HG03025 (cell line): ENCODE measurements around the gene ZNF493.

Experiments
- ATAC-seq: cut with Tn5 transposase; IDR thresholded peaks from one replicate; pipeline ENCODE4 v1.9.1; 2021; ENCODE audit warnings: mild to moderate bottlenecking, moderate library complexity; ENCODE audit not compliant: unreplicated experiment, low FRiP score

The ZNF493 gene

DNA sequence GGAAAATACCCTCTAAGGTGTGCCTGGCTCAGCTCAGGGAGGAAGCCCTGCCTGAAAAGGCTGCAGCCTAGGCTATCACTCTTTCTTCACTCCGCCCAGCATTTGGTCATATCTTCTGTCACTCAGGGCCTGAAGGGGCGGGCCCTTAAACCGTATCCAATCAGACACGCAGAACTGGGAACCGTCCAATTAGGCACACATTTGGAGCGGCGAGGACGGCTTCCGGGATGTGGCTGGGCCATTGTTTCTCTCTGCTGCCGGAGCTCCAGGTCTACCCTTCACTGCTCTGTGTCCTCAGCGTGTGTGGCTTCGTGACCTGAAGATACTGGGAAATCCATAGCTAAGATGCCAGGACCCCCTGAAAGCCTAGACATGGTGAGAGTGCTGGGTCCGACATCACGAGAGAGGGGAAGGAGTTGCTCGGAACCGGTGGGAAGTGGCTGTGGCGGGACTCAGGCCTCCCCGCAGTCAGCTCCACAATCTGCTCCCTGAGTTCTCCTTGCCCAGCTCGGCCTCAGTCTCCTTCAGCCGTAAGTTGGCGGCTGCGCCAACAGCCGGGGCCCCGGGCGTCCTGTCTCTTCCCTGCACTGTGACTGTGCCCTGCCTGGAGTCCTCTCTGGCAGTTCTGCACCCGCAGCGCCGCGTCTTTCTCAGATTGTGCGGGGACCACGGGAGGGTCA lies at the start of gene ZNF493:
TSS of gene ZNF493 (plus strand) at position 241 of the 680 bp plus-strand sequence. CDS start at position 346, 105 bp downstream.
- peak; percentile 99 for ATAC-seq

- no peak for ATAC-seq
Measured at GRCh38 chr19:21352830-21353229, 44.1 kb upstream of the ZNF493 start.

- ATAC-seq, result peak; percentile 97
Measured at GRCh38 chr19:21358768-21359451, 38.0 kb upstream of the ZNF493 start, which contains the start of gene ZNF738. ZNF738 (plus strand) TSS chr19:21359000; CDS start chr19:21359141, 141 bp downstream.

- no peak for ATAC-seq
Measured at GRCh38 chr19:21362291-21362690, 34.6 kb upstream of the ZNF493 start.

DNA sequence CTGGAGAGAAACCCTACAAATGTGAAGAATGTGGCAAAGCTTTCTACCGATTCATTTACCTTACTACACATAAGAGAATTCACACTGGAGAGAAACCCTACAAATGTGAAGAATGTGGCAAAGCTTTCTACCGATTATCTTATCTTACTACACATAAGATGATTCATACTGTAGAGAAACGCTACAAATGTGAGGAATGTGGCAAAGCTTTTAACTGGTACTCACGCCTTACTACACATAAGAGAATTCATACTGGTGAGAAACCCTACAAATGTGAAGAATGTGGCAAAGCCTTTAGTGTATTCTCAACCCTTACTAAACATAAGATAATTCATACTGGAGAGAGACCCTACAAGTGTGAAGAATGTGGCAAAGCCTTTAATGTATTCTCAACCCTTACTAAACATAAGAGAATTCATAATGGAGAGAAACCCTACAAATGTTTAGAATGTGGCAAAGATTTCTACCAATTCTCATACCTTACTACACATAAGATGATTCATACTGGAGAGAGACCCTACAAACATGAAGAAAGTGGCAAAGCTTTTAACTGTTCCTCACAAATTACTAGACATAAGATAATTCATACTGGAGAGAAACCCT lies 12.9 kb upstream of the ZNF493 start:
- no peak for ATAC-seq

DNA sequence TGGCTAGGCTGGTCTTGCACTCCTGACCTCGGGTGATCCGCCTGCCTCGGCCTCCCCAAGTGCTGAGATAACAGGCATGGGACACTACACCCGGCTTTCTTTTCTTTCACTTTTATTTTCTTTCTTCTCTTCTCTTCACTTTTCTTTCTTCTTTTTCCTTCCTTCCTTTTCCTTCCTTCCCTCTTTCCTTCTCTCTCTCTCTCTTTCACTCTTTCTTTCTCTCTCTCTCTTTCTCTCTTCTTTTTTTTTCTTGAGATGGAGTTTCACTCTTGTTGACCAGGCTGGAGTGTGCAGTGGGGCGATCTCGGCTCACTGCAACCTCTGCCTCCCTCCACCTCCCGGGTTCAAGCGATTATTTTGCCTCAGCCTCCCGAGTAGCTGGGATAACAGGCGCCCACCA lies 812 bp upstream of the ZNF493 start:
- ATAC-seq, result no peak

- no peak for ATAC-seq
Measured at GRCh38 chr19:21398851-21399250, 1.9 kb downstream of the ZNF493 start.

- no peak for ATAC-seq
Measured at GRCh38 chr19:21402303-21402985, 5.5 kb downstream of the ZNF493 start.

DNA sequence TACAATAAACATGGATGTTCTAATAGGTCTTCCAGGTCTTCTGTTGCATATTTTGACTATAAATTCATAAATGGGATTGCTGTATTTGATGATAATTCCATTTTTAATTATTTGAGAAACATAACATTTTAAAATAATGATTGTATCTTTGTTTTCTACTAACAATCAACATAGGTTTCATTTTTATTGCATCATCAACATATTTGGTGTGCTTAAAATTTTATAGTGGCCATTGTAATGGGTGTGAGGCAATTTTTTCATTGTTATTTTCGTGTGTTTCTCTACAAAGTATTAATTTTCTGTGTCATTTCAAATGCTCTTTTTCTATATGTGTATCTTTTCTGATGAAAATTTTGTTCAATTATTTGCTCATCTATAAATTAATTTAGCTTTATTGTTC lies 13.2 kb downstream of the ZNF493 start:
- no peak for ATAC-seq

DNA sequence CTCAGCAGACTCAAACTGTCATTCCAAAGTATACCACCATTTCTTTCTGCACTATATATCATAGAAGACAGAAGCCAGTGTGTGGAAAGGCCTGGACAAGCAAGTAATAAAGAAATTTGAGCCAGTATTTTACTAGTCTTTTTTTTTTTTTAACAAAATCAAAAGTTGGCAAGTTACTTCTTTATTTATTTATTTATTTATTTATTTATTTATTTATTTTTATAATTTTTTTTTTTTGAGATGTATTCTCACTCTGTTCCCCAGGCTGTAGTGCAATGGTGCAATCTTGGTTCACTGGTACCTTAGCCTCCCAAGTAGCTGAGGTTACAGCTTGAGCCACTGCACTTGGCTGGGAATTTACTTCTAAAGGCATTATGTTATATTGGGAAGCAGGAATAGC lies 25.3 kb downstream of the ZNF493 start:
- no peak for ATAC-seq

GRCh38 chr19:21423057-21424041 lies 26.4 kb downstream of the ZNF493 start:
- ATAC-seq, result no peak

DNA sequence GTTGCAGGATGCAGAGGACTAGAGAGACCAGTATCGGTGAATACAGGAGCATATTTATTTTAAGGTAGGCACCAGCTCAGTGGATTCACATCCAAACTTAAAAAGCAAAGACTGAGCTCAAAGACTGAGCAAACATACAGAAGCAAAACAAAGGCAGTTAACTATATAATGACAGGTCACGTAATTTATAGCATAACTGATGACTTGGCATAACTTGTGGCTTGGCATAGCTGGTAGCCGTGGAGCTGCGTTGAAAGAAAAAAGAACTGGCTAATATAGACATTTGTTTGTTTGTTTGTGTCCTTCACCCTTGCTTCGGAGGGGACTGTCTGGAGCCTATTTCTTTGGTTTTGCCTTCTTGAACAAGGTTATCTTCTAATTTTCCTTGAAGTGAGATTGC lies 33.7 kb downstream of the ZNF493 start:
- no peak for ATAC-seq

- no peak for ATAC-seq
Measured at GRCh38 chr19:21432590-21432989, 35.7 kb downstream of the ZNF493 start.

GRCh38 chr19:21434516-21434915 lies 37.6 kb downstream of the ZNF493 start:
- ATAC-seq, result no peak

GRCh38 chr19:21434967-21435544 lies 38.1 kb downstream of the ZNF493 start:
- ATAC-seq, result no peak

DNA sequence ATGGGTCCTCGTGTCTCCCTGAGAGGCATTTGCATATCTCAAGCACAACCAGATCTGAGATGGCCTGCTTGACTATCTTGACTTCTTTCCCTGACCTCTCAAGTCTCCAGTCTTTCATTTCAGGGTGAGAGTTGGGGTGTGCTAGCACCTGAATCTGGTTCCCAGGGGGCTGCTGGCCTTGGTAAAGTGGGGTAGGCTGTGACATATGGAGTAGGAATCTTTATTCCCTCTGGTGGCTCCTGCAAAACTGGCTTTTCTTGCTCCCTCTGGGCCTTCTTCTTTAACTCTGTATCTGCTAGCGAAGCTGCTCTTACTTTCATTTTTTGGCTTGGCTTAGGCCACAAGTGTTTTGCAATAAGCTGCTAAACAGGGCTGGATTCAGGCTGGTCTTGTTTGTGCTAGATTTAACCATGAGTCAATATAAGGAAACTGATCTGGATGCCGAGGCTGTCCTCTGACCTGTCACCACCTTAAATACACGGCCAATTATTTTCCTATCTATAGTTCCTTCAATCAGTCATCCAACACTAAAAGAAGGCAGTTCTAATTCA lies 42.3 kb downstream of the ZNF493 start:
- ATAC-seq, result no peak

DNA sequence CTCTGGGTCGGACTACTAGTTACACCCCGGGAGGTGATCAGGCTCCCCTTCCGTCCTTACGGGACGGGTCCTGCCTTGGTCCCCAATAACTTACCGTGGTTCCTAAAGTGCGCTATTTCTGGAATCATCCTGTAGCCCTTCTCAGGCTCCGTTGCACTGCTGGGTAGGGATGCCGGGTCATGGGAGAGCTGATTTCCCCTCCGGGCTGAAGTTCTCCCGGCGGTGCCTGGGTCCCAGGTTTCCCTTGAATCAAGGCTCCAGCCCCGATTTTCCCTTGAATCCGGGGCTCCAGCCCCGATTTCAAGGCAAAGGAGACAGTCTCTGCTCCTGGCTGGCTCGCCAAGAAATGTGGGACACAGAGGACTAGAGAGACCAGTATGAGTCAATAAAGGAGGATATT lies 43.4 kb downstream of the ZNF493 start:
- no peak for ATAC-seq

- no peak for ATAC-seq
Measured at GRCh38 chr19:21451187-21451586, 54.3 kb downstream of the ZNF493 start.

GRCh38 chr19:21454901-21455300 lies 58.0 kb downstream of the ZNF493 start:
- ATAC-seq, result no peak
